NCI-H82 treated with DMSO at 0.1 percent for 48 hours (cell line): ENCODE data around the gene RIMS1.
A peak's percentile ranks its signal among the peaks of the same experiment; 100 is the strongest.

Experiments used
- DNase-seq: peaks from one replicate; lab custom pipeline; 2025; ENCODE audit not compliant: unreplicated experiment; lab: John Stamatoyannopoulos, UW

Gene RIMS1

GRCh38 chr6:72411872-72412708 lies 525.7 kb downstream of the RIMS1 start:
- DNase-seq, result peak; percentile 62

- DNase-seq, result no peak
Observed at GRCh38 chr6:72412709-72413044, 526.3 kb downstream of the RIMS1 start.

GRCh38 chr6:72413884-72414283 lies 527.5 kb downstream of the RIMS1 start:
- no peak for DNase-seq

GRCh38 chr6:72414657-72415056 lies 528.3 kb downstream of the RIMS1 start:
- no peak for DNase-seq

GRCh38 chr6:72416744-72417465 lies 530.6 kb downstream of the RIMS1 start:
- no peak for DNase-seq

- DNase-seq, result no peak
Observed at GRCh38 chr6:72417759-72418158, 531.4 kb downstream of the RIMS1 start.

GRCh38 chr6:72418495-72418894 lies 532.1 kb downstream of the RIMS1 start:
- peak; percentile 89 for DNase-seq

GRCh38 chr6:72419966-72420365 lies 533.6 kb downstream of the RIMS1 start:
- DNase-seq, result no peak

GRCh38 chr6:72420409-72420808 lies 534.1 kb downstream of the RIMS1 start:
- no peak for DNase-seq

- DNase-seq, result peak; percentile 33
Observed at GRCh38 chr6:72421387-72421786, 535.0 kb downstream of the RIMS1 start.

GRCh38 chr6:72422171-72422570 lies 535.8 kb downstream of the RIMS1 start:
- DNase-seq, result no peak

GRCh38 chr6:72424476-72424875 lies 538.1 kb downstream of the RIMS1 start:
- DNase-seq, result no peak

- DNase-seq, result no peak
Observed at GRCh38 chr6:72425003-72425681, 538.8 kb downstream of the RIMS1 start.

GRCh38 chr6:72440611-72441010 lies 554.3 kb downstream of the RIMS1 start:
- no peak for DNase-seq

- DNase-seq, result no peak
Observed at GRCh38 chr6:72446430-72446829, 560.1 kb downstream of the RIMS1 start.
